ENCODE results near the gene BCAS3. TPM values are rescaled to one million over a fixed set of nuclear protein-coding genes. Genes with fewer than 3 reads are reported as not detected.

BCAS3 gene
- total RNA-seq, 4 donors from 2014 or later = 20.7 to 76.3 (median 39.8) TPM

DNA sequence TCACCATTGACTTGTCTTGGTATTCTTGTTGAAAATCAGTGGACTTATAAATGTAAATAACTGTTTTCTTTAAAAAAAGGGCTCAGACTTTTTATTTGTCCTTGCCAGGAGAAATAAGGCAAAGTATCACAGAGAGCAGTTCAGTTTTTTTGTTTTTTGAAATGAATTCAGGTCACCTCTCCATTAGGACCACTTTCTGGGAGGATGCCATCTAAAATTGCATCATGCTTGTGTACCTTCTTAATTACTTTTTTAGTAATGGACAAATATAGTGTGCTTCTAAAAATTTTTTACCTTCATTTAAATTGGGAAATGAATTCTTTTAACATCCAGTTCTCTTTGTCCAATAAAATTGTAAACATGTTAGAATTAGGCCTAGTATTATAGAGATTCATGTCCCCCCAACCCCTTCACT is 210.0 kb downstream of the BCAS3 start:
- intact Hi-C loops (cut with DNase I; ENCODE audit: low total_unique reads) = no loop called here

DNA sequence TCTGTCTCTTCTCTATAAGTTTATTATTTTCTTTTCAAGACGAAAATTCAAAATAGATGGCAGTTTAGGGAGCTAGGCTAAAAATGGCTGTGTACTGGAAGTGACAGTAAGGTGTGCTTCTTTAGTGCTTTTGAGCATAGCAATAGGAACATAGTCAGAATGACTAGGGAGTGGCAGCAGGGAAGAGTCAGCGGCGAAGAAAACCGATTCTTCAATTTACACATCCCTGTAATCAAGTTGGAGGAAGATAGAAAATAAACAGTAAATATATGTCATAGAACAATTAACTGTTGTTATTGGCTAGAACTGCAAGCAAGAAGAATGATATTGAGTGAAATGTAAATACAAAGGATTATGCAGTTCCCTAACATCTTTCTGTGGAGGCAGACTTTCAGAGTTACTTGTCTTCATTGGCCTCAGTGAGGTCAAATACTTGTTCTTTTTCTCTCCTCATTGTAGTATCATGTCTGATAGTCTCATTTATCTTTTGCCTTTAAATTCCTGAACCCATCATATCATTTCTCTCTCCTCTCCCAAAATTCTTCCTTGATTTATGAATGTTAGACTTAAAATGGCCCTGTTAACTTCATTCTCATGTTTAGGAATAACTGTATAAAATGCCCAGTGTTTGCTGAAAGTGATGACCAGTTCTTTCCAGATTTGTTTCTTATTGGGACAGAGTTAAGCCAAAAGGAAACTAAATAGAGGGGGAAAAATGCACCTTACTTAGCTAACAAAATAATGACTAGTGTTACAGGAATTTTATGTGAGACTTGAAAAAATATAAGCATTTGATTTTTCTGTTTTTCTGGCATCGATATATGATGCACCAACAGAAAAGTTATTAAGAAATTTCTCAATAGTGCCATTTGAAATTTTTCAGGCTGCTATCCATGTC is 211.4 kb downstream of the BCAS3 start:
- Histone ChIP-seq H3K4me1 (no peaks in the 10 kb centered on the region), H3K27me3 (no peaks in the 10 kb centered on the region), H3K27ac (no peak overlapping the region), H3K9me3 (peaks cover 0 to 5% of the 10 kb centered on the region in 2 donors), H3K36me3 (no peaks in the 10 kb centered on the region), H3K4me3 (no peak overlapping the region)
- WGBS, 2 donors (ENCODE audit: low coverage in 1 of 2) = 79 to 89% methylated on average over 5 of the region's 5 CpGs
- intact Hi-C loops (cut with DNase I; ENCODE audit: low total_unique reads) = no loop called here
- TF ChIP-seq POLR2AphosphoS5 (IDR thresholded peaks at IDR 0.05) (no peak), EP300 (IDR thresholded peaks at IDR 0.05; ENCODE audit: low read depth) (no peak), CTCF (IDR thresholded peaks at IDR 0.05) (no peak), POLR2A (IDR thresholded peaks at IDR 0.05) (no peak)
- in situ Hi-C loops (cut with MboI; ENCODE audit: low pct_ligation_motif_present in 1 of 4, low pct_unique_long_range_greater_than_20kb in 1 of 4, low sequenced_read_pairs in 3 of 4) = no loop called here
- DNase-seq = no peak

More for the DNA sequence above, 210.0 kb downstream of the BCAS3 start:
- Histone ChIP-seq H3K4me3 (peak overlapping the region in 3 of 4 donors; percentile 20 to 31 (median 24)), H3K4me1 (no peaks in the 10 kb centered on the region), H3K27ac (peak overlapping the region in 2 of 4 donors; percentile 42 to 59), H3K36me3 (no peaks in the 10 kb centered on the region), H3K9me3 (no peaks in the 10 kb centered on the region), H3K27me3 (no peaks in the 10 kb centered on the region)
- TF ChIP-seq POLR2A (IDR thresholded peaks at IDR 0.05) = no peak
- TF ChIP-seq EP300 (IDR thresholded peaks at IDR 0.05; ENCODE audit: low read depth) = no peak
- no peak for TF ChIP-seq CTCF (IDR thresholded peaks at IDR 0.05)
- no peak for TF ChIP-seq POLR2AphosphoS5 (IDR thresholded peaks at IDR 0.05)
- no peak for DNase-seq
- in situ Hi-C loops (cut with MboI; ENCODE audit: low pct_ligation_motif_present in 1 of 4, low pct_unique_long_range_greater_than_20kb in 1 of 4, low sequenced_read_pairs in 3 of 4) = no loop called here

DNA sequence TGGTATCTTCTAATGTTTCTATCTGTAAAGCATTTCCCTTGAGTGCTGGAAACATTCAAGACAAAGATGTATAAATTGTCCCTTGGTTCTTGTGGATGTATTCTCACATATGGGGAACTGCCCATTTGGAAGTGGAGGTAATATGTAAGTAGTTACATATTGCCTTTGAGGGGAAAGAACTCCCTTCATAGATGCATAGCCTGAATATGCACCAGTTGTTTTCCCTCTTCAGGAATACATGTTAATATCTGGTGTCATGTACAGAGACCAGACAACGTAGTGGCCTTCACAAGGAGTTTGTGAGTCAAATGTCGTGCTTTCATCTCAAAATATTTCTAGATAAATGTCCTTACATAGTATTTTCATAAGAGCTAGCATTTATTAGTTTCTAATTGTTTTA is 213.5 kb downstream of the BCAS3 start:
- 93 to 94% methylated on average over 2 of the region's 2 CpGs for WGBS, 2 donors (ENCODE audit: low coverage in 1 of 2)
- Histone ChIP-seq H3K4me3 (no peak overlapping the region), H3K4me1 (no peaks in the 10 kb centered on the region), H3K36me3 (no peaks in the 10 kb centered on the region), H3K9me3 (peaks cover 0 to 5% of the 10 kb centered on the region in 2 donors), H3K27ac (no peak overlapping the region), H3K27me3 (no peaks in the 10 kb centered on the region)
- TF ChIP-seq POLR2A (IDR thresholded peaks at IDR 0.05) = no peak
- TF ChIP-seq POLR2AphosphoS5 (IDR thresholded peaks at IDR 0.05) = no peak
- TF ChIP-seq EP300 (IDR thresholded peaks at IDR 0.05; ENCODE audit: low read depth) = no peak
- TF ChIP-seq CTCF (IDR thresholded peaks at IDR 0.05) = no peak
- no peak for DNase-seq
- intact Hi-C loops (cut with DNase I; ENCODE audit: low total_unique reads) (loop anchor here (10.0 kb wide), 1 partner anchor 966 kb away; no protein-coding TSS in a partner anchor), in situ Hi-C loops (cut with MboI; ENCODE audit: low pct_ligation_motif_present in 1 of 4, low pct_unique_long_range_greater_than_20kb in 1 of 4, low sequenced_read_pairs in 3 of 4) (no loop called here)

- Histone ChIP-seq H3K36me3 (no peaks in the 10 kb centered on the region), H3K27me3 (no peaks in the 10 kb centered on the region), H3K4me3 (no peak overlapping the region), H3K27ac (no peak overlapping the region), H3K9me3 (peaks cover 10 to 21% of the 10 kb centered on the region in 2 donors), H3K4me1 (no peaks in the 10 kb centered on the region)
- no peak for TF ChIP-seq POLR2A (IDR thresholded peaks at IDR 0.05)
- no peak for TF ChIP-seq POLR2AphosphoS5 (IDR thresholded peaks at IDR 0.05)
- no peak for TF ChIP-seq CTCF (IDR thresholded peaks at IDR 0.05)
- TF ChIP-seq EP300 (IDR thresholded peaks at IDR 0.05; ENCODE audit: low read depth) = no peak
- no peak for DNase-seq
- in situ Hi-C loops (cut with MboI; ENCODE audit: low pct_ligation_motif_present in 1 of 4, low pct_unique_long_range_greater_than_20kb in 1 of 4, low sequenced_read_pairs in 3 of 4) = no loop called here
- intact Hi-C loops (cut with DNase I; ENCODE audit: low total_unique reads) = loop anchor here (10.0 kb wide), 1 partner anchor 969 kb away; no protein-coding TSS in a partner anchor
- 93 to 100% methylated on average over 1 to 5 of the region's 5 CpGs for WGBS, 2 donors (ENCODE audit: low coverage in 1 of 2)
These were observed 215.8 kb downstream of the BCAS3 start for GRCh38 chr17:60893475-60893874.

Data from transverse colon (tissue), 4 donors.